HG02885 (cell line): ENCODE measurements around the gene LARGE1.

Source experiments
- ATAC-seq: cut with Tn5 transposase; IDR thresholded peaks from one replicate; pipeline ENCODE4 v1.9.1; 2021; ENCODE audit warnings: mild to moderate bottlenecking; ENCODE audit not compliant: unreplicated experiment, poor library complexity

The LARGE1 gene

DNA sequence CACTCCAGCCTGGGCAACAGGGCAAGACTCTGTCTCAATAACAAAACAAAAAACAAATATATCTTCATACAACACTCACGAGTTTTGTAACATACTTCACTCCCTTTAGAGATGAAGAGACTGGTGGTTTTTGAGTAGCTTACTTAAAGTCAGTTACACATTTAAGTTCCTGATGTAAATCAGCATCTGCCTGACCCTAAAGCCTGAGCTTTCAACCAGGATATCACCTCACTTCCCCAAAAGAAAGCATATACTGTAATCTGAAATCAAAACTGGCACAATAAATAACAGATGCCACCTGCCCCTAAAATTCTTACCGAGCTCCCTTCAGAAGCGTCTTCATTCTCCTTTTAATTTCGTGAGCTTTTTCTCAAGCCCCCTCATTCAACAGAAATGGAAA, 31.5 kb downstream of the LARGE1 start:
- no peak for ATAC-seq

DNA sequence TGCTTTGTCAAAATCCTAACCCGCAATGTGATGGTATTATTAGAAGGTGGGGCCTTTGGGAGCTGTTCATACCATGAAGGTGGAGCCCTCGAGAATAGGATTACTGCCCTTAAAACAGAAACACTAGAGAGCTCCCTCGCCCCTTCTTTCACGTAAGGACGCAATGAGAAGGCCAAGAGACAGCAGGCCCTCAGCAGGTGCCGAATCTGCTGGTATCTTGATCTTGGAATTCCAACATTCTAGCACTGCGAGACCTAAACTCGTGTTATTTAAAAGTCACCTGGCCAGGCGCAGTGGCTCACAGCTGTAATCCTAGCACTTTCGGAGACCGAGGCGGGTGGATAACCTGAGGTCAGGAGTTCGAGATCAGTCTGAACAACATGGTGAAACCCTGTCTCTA, 33.1 kb downstream of the LARGE1 start:
- no peak for ATAC-seq

- no peak for ATAC-seq
Observed at GRCh38 chr22:33886696-33887095, 33.6 kb downstream of the LARGE1 start.

- no peak for ATAC-seq
Observed at GRCh38 chr22:33884829-33885228, 35.4 kb downstream of the LARGE1 start.

GRCh38 chr22:33883961-33884808, 36.1 kb downstream of the LARGE1 start:
- ATAC-seq = no peak

DNA sequence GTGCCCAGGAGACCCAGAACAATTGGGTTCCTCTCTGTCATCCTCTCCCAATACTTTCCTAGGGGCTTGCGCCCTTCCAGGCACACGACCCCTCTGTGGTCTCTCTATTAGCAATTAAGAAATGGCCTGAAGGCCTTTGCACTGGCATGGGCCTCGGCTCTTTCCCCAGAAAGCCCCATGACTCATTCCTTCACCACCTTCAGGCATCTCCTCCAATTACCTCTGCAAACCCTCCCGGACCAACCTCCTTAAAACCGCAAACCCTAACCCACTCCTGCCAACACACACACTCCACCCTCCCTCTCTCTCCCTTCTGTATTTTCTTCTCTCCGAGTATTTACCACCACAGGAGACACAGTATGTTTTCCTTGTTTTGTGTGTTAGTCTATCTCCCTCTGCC, 36.7 kb downstream of the LARGE1 start:
- no peak for ATAC-seq

DNA sequence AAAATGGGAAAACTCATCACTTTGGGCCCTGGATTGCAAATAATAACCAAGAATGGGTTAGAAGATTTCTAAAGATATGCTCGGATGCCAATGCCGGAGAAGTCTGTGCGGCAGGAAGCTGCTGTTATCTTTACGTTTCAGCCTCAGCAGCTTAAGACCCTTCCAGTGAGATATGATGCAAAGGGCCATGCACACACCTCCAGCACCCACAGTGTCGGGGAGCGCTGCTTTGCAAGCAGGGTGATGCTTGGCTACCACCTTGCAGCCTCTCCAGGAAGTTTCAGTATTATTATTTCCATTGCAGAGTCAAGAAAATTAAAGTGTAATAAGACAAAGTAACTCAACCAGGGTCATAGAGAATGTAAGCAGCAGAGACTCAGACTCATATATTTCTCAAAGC, 37.3 kb downstream of the LARGE1 start:
- no peak for ATAC-seq

DNA sequence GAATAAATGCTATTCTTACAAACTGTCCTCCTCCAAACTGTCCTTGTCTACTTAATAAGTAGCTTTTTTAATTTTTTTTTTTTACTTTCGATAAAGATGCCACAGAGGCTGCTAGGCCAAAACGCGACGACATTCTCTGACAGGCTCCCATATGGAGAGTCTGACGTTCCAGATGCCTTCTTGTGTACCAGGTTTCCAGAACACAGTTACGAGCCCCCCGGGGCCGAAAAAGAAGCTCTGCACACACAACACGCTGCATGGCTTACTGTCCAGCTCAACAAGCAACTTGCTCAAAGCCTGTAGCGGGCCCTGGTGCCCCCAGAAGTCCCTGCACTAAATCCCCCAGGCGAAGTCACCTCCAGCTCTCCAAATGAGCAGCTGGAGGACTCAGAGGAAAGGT, 39.3 kb downstream of the LARGE1 start:
- ATAC-seq = no peak

DNA sequence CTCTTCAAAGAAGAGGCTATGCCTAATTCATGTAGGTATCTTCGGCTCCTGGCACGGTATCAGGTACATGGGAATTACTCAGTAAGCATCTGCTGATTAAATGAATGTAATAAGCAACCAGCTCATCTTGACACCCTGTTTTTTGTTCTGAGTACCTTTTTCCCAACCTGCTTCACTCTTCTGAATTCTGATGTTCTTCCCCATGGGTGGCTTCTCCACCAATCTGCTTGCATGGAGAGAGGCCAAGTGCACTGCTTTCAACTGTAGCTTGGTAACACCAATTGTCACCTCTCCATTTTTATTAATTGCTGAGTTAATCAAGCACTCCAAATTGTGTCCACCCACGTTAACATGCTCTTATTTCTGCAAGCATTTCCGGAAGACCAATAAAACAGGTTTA, 40.5 kb downstream of the LARGE1 start:
- no peak for ATAC-seq

DNA sequence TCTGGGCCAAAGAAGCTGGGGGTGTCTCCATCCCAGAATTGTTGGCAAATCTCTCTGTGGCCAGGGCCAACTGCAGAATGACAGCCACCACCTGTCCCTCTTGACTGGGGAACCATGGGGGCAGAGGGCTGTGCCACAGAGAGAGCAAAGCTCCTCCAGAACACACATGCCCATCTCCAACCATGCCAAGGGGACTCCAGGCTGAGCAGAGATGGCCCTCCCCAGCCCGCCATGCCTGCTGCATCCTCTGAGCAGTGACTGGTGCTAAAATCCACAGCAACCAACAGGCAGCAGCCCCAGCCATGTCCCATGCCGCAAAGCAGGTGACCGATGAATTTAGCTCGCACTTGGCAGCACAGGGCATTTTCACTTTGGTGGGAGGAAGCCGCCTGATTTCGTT, 45.0 kb downstream of the LARGE1 start:
- no peak for ATAC-seq

DNA sequence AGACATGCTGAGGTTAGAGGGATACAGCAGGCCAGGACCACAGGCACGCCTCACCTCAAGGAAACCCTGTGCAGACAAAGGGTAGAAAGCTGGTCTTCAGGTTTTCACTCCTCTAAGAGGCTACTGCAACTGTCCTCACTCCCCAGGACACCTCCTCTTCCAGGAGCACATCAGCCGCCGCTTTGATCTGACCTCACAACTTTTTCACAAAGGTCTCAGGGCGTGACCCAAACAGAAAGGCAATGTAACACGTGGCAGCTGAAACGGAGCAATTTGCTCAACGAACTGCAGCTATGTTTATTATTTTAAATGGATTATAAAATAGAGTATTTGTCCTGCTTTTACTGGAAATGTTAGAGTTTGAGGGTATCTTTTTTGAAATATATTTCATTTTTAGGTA, 46.1 kb downstream of the LARGE1 start:
- no peak for ATAC-seq

DNA sequence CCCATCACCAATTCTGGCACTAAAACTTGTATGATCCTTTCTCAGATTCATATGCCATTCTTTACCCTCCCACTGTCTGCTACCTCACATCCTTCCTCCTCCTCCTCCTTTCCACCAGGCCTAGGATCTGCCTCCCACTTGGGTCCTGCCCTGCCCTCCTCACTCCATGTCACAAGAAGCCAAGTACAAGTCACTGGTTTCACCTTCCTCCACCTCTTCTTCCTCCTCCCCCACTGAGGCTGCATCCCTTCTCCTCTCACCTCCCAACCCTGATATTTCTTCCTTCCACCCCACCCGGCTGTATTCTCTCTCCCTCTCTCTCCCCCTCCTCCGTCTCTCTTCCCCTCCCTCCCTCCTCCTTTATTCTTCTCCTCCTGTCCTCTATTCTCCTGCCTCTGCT, 46.6 kb downstream of the LARGE1 start:
- no peak for ATAC-seq

GRCh38 chr22:33873186-33873585, 47.1 kb downstream of the LARGE1 start:
- no peak for ATAC-seq

- ATAC-seq = no peak
Observed at GRCh38 chr22:33871935-33872334, 48.3 kb downstream of the LARGE1 start.

DNA sequence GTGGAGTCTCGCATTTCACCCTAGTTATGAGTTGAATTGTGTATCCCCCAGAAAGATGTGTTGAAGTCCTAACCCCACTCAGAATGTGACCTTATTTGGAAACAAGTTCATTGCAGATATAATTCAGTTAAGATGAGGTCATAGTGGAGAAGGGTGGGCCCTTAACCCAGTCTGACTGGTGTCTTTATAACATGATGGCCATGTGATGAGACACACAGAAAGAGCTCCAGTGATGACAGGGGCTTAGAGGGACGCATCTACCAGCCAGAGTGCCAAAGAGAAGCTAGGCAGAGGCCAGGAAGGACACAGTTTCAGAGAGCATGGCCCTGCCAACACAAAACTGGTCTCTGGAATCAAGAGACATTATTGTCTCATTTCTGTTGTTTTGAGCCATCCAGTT, 50.3 kb downstream of the LARGE1 start:
- no peak for ATAC-seq

DNA sequence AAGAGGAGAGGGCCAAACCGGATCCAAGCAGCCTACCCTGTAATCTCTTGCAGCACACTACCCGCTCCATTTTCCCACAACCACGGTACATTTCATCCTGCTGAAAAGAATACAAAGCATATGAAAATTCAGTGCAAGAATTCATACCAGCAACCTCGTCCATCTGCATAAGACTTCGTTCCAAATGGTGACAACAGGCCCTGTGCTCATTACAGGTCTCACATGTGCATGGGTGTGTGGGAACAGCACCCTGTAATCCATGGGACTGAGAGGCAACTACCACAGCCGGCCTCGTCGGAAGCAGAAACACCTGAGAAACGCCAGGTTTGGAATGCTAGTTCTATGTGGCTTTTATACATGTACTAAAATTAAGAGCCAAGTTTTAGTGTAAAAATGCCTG, 52.3 kb downstream of the LARGE1 start:
- no peak for ATAC-seq

- ATAC-seq = no peak
Observed at GRCh38 chr22:33867118-33867866, 53.0 kb downstream of the LARGE1 start.

DNA sequence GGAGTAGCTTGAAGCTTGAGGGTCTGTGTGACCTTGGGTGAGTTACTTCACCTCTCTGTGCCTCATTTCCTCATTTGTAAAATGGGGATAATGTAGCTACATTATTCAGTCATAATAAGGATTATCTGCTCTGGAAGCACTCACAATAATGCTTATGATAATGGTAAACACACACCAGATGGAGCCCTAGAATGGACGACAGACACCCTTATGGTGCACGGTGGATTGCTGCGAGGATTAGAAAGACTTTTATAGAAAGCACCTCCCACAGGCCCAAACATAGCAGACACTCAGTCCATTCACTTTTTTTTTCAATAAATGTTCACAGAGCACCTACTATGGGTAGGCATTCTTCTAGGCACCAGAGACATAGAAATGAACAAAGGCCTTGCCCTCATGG, 53.8 kb downstream of the LARGE1 start:
- no peak for ATAC-seq

- ATAC-seq = no peak
Observed at GRCh38 chr22:33865996-33866395, 54.3 kb downstream of the LARGE1 start.

DNA sequence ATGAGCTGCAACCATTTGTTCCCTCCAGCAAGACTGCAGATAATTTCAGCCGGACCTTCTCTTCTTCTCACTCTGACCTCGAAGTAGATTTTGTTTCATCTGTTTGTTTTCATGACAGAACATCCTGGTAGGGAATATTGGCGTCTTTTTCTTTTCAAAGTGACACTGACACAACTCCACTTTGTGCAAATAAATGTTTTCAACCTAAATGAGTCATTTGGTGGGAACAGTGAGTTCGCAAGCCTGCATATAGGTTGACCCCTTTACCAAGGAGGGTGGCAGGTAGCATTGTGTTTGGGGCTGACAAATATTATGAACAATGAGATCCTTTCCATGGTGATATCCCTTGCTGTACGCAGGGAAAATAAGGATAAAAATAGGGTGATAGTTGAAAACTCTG, 55.0 kb downstream of the LARGE1 start:
- no peak for ATAC-seq

DNA sequence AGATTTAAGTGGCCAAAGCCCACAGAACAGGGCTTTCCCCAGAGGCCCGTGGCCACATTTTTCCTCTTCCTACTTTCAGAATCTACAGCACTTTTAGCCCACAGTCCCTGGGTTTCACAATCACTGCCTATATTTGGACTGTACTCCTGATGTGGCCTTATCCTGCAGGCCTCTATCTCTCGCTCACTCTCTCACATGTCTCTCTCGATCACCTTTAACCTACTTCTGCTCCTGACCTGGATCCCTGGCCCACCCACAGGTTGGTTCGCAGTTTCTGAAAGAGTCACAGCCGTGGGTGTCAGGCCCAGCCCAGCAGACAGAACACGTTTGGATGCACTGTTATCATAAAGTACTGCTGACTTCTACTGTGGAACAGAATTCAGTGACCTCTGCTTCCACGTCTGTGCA, 55.5 kb downstream of the LARGE1 start:
- ATAC-seq = no peak
